ENCODE results near the gene PRKG1. TPM values are rescaled to one million over a fixed set of nuclear protein-coding genes. Genes with fewer than 3 reads are reported as not detected.

The PRKG1 gene
- total RNA-seq, 2 donors from 2014 or later = 17.8 to 31.1 TPM

- DNase-seq (ENCODE audit: low spot score) = no peak
- Histone ChIP-seq H3K4me3 (no peak overlapping the region), H3K27me3 (no peaks in the 10 kb centered on the region), H3K4me1 (no peaks in the 10 kb centered on the region), H3K27ac (no peak overlapping the region), H3K36me3 (no peaks in the 10 kb centered on the region), H3K9me3 (no peaks in the 10 kb centered on the region)
- TF ChIP-seq, protein P1, sequence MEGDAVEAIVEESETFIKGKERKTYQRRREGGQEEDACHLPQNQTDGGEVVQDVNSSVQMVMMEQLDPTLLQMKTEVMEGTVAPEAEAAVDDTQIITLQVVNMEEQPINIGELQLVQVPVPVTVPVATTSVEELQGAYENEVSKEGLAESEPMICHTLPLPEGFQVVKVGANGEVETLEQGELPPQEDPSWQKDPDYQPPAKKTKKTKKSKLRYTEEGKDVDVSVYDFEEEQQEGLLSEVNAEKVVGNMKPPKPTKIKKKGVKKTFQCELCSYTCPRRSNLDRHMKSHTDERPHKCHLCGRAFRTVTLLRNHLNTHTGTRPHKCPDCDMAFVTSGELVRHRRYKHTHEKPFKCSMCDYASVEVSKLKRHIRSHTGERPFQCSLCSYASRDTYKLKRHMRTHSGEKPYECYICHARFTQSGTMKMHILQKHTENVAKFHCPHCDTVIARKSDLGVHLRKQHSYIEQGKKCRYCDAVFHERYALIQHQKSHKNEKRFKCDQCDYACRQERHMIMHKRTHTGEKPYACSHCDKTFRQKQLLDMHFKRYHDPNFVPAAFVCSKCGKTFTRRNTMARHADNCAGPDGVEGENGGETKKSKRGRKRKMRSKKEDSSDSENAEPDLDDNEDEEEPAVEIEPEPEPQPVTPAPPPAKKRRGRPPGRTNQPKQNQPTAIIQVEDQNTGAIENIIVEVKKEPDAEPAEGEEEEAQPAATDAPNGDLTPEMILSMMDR (IDR thresholded peaks at IDR 0.05) = no peak
Measured at GRCh38 chr10:51285601-51286000, 211.3 kb downstream of the PRKG1 start.

GRCh38 chr10:51288511-51288910 is 214.2 kb downstream of the PRKG1 start:
- Histone ChIP-seq H3K36me3 (no peaks in the 10 kb centered on the region), H3K4me1 (peaks cover 0 to 4% of the 10 kb centered on the region in 2 donors), H3K9me3 (no peaks in the 10 kb centered on the region), H3K27ac (no peak overlapping the region), H3K27me3 (no peaks in the 10 kb centered on the region), H3K4me3 (no peak overlapping the region)
- TF ChIP-seq, protein P1 (IDR thresholded peaks at IDR 0.05) = no peak
- DNase-seq (ENCODE audit: low spot score) = no peak

GRCh38 chr10:51289519-51289918 is 215.2 kb downstream of the PRKG1 start:
- no peak overlapping the region for H3K4me3 ChIP-seq
- H3K9me3 ChIP-seq = no peaks in the 10 kb centered on the region
- H3K27ac ChIP-seq = no peak overlapping the region
- TF ChIP-seq, protein P1 (IDR thresholded peaks at IDR 0.05) = no peak
- no peak for DNase-seq (ENCODE audit: low spot score)
- no peaks in the 10 kb centered on the region for H3K27me3 ChIP-seq
- no peaks in the 10 kb centered on the region for H3K36me3 ChIP-seq
- peaks cover 0 to 4% of the 10 kb centered on the region in 2 donors for H3K4me1 ChIP-seq

DNA sequence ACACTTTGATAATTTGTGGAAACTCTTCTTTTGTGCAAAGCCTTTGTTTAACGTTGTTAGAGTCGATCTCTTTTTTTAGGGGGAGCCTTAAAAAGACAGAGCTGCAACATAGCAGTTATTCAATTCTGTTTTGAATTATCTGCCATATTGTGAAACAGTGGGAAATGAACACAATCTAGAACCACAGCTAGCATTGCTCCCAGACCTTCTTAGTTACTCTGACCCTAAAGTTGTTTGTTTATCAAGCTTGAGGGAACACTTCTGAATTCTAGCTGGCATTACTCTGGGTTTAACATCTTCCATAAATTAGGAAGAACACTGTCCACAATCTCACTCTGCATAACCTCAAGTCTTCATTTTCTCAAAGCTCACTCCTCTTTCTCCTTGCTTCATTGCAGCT is 217.7 kb downstream of the PRKG1 start:
- H3K27ac ChIP-seq = no peak overlapping the region
- TF ChIP-seq, protein P1 (IDR thresholded peaks at IDR 0.05) = no peak
- H3K4me3 ChIP-seq = no peak overlapping the region
- no peak for DNase-seq (ENCODE audit: low spot score)
- no peaks in the 10 kb centered on the region for H3K36me3 ChIP-seq
- H3K4me1 ChIP-seq = peaks cover 0 to 4% of the 10 kb centered on the region in 2 donors
- H3K27me3 ChIP-seq = no peaks in the 10 kb centered on the region
- no peaks in the 10 kb centered on the region for H3K9me3 ChIP-seq

- H3K36me3 ChIP-seq = no peaks in the 10 kb centered on the region
- DNase-seq (ENCODE audit: low spot score) = no peak
- no peaks in the 10 kb centered on the region for H3K27me3 ChIP-seq
- TF ChIP-seq, protein P1 (IDR thresholded peaks at IDR 0.05) = no peak
- peaks cover 0 to 12% of the 10 kb centered on the region in 2 donors for H3K4me1 ChIP-seq
- H3K9me3 ChIP-seq = no peaks in the 10 kb centered on the region
- H3K4me3 ChIP-seq = no peak overlapping the region
- no peak overlapping the region for H3K27ac ChIP-seq
Measured at GRCh38 chr10:51297438-51297837, 223.2 kb downstream of the PRKG1 start.

DNA sequence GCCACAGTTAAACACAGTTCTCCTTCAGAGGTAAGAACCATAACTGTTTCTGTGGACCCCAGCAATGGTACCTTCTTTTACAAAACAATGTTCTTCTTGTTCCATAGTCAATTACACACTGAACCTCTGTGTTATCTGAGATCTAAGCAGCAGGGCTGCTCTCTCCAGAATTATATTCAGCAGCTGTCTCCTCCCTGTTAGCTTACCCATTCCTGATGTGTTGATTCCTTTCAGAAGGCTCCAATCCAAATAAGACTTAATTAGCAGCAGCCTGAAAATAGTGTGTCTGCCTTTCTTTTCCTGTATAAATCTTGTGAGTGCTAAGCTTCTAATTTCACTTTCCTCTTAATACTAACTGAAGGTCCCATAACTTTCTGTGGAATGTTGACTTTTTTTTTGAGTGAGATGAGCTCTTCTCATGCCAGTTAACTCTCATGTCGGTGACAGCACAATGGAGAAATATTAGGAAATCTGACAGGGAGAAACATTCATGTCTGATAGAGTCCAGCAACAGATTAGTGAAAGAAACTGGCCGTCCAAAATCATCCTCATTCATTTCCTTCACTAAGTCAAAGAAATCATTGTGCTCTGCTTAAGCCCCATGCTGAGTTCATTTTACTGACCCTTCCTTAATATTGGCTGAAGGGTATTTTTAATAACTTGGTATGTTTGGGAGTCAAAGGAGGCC is 226.5 kb downstream of the PRKG1 start:
- H3K27me3 ChIP-seq = no peaks in the 10 kb centered on the region
- H3K36me3 ChIP-seq = no peaks in the 10 kb centered on the region
- no peak overlapping the region for H3K4me3 ChIP-seq
- H3K4me1 ChIP-seq = peaks cover 0 to 19% of the 10 kb centered on the region in 2 donors
- DNase-seq (ENCODE audit: low spot score) = no peak
- no peaks in the 10 kb centered on the region for H3K9me3 ChIP-seq
- peak overlapping the region; percentile 44 to 61 for H3K27ac ChIP-seq
- TF ChIP-seq, protein P1 (IDR thresholded peaks at IDR 0.05) = no peak

All from right atrium auricular region (tissue), 2 donors.